HG03439 (cell line): ENCODE measurements around the gene PEX19.
"Not testable (repeated sequence)": the region's sequence is repeated elsewhere in the genome, so short reads cannot be mapped to it uniquely, and the experiment has no call there.

Experiments
- ATAC-seq: cut with Tn5 transposase; IDR thresholded peaks from one replicate; pipeline ENCODE4 v1.9.1; 2021; ENCODE audit warnings: mild to moderate bottlenecking, moderate library complexity; ENCODE audit not compliant: unreplicated experiment

PEX19 gene

GRCh38 chr1:160284782-160285344 is at the start of gene PEX19:
Gene PEX19 (minus strand): TSS chr1:160285133. CDS start chr1:160285124, 9 bp downstream.
- ATAC-seq = peak; percentile 95

- ATAC-seq = no peak
These were observed 47.6 kb upstream of the PEX19 start for GRCh38 chr1:160332516-160332915.

- ATAC-seq = no peak
These were observed 45.2 kb upstream of the PEX19 start for GRCh38 chr1:160330119-160330518.

- ATAC-seq = no peak
These were observed 43.3 kb upstream of the PEX19 start for GRCh38 chr1:160328184-160328583.

- no peak for ATAC-seq
These were observed 41.5 kb upstream of the PEX19 start for GRCh38 chr1:160326418-160326817.

GRCh38 chr1:160325252-160325651 is 40.3 kb upstream of the PEX19 start:
- ATAC-seq = no peak

GRCh38 chr1:160322831-160323230 is 37.9 kb upstream of the PEX19 start:
- no peak for ATAC-seq

GRCh38 chr1:160315359-160315758 is 30.4 kb upstream of the PEX19 start:
- ATAC-seq = no peak

GRCh38 chr1:160309571-160309970 is 24.6 kb upstream of the PEX19 start:
- no peak for ATAC-seq

- ATAC-seq = no peak
These were observed 24.2 kb upstream of the PEX19 start for GRCh38 chr1:160309185-160309557.

- no peak for ATAC-seq
These were observed 23.7 kb upstream of the PEX19 start for GRCh38 chr1:160308451-160309184.

GRCh38 chr1:160307118-160307791 is 22.3 kb upstream of the PEX19 start:
- ATAC-seq = no peak

GRCh38 chr1:160300173-160300572 is 15.2 kb upstream of the PEX19 start:
- ATAC-seq = no peak

- no peak for ATAC-seq
These were observed 11.1 kb upstream of the PEX19 start for GRCh38 chr1:160296036-160296435.

- ATAC-seq = no peak
These were observed 8.4 kb upstream of the PEX19 start for GRCh38 chr1:160293020-160293968.

- no peak for ATAC-seq
These were observed 6.6 kb upstream of the PEX19 start for GRCh38 chr1:160291248-160292220.

GRCh38 chr1:160287769-160288168 is 2.8 kb upstream of the PEX19 start:
- ATAC-seq = not testable (repeated sequence)

GRCh38 chr1:160285506-160285905 is 573 bp upstream of the PEX19 start:
- ATAC-seq = no peak

GRCh38 chr1:160284220-160284781 is 632 bp downstream of the PEX19 start:
- peak; percentile 4 for ATAC-seq

- no peak for ATAC-seq
These were observed 2.1 kb downstream of the PEX19 start for GRCh38 chr1:160282807-160283206.
